Measurements from ENCODE around the gene ZDHHC18. TPM values are rescaled to one million over a fixed set of nuclear protein-coding genes. Genes with fewer than 3 reads are reported as not detected.

The ZDHHC18 gene
- total RNA-seq, 4 donors from 2014 or later, result 21.4 to 40.3 (median 31.7) TPM

DNA sequence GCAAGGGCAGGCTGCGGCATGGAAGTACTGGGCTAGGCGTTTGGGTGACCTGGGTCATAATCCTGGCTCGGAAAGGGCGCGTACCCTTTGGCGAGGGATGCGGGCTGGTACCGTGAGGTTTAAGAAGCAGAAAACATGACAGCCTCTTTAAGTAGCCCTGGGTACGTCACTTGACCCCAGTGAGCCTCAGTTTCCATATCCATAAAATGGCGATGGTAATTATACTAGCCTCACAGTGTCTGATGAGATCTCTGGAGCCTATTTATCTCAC, 38.0 kb upstream of the ZDHHC18 start:
- TF ChIP-seq, protein P1, sequence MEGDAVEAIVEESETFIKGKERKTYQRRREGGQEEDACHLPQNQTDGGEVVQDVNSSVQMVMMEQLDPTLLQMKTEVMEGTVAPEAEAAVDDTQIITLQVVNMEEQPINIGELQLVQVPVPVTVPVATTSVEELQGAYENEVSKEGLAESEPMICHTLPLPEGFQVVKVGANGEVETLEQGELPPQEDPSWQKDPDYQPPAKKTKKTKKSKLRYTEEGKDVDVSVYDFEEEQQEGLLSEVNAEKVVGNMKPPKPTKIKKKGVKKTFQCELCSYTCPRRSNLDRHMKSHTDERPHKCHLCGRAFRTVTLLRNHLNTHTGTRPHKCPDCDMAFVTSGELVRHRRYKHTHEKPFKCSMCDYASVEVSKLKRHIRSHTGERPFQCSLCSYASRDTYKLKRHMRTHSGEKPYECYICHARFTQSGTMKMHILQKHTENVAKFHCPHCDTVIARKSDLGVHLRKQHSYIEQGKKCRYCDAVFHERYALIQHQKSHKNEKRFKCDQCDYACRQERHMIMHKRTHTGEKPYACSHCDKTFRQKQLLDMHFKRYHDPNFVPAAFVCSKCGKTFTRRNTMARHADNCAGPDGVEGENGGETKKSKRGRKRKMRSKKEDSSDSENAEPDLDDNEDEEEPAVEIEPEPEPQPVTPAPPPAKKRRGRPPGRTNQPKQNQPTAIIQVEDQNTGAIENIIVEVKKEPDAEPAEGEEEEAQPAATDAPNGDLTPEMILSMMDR (IDR thresholded peaks at IDR 0.05; ENCODE audit: low read depth), result no peak

GRCh38 chr1:26788836-26789611, 37.5 kb upstream of the ZDHHC18 start:
- TF ChIP-seq, protein P1 (IDR thresholded peaks at IDR 0.05; ENCODE audit: low read depth), result no peak

- TF ChIP-seq, protein P1 (IDR thresholded peaks at IDR 0.05; ENCODE audit: low read depth), result no peak
Measured at GRCh38 chr1:26789612-26789865, 36.9 kb upstream of the ZDHHC18 start.

DNA sequence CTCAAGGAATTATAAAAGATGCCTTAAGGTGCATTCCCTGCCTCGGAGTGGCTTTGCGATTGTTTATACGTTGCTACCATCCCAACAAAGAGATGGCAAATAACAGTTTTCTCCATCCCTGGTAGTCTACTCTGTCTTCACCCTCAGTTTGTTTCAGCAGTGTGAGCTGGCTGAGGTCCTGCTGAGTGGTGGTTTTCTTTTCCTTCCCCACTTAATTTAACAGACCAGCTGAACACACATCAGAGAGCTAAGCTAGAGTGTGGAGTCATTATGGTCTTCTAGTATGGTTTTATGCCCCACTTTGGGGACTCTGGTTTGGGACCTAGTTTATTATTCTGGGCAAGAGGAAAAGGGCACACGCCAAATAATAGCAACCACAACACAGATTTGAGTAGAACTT, 36.6 kb upstream of the ZDHHC18 start:
- TF ChIP-seq, protein P1 (IDR thresholded peaks at IDR 0.05; ENCODE audit: low read depth), result no peak

GRCh38 chr1:26790551-26790953, 35.9 kb upstream of the ZDHHC18 start:
- TF ChIP-seq, protein P1 (IDR thresholded peaks at IDR 0.05; ENCODE audit: low read depth), result no peak

DNA sequence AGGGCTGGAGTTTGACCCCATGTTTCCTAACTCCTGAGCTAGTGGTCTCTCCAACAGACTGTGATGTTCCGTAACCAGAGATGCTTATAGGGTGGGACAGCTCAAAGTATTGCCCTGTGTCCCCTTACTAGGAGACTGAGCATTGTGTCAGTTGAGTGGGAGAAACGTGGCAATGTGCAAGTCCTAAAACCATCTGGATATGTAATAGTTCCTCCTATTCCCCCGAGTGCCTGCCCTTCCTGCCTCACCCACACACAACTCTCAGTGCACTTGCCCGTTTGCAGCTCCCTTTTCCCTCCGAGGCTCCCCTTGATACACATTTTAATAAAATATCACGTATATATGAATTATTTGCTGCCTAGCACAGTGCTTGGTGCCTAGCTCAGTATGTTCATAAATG, 35.3 kb upstream of the ZDHHC18 start:
- TF ChIP-seq, protein P1 (IDR thresholded peaks at IDR 0.05; ENCODE audit: low read depth), result no peak

GRCh38 chr1:26791626-26792025, 34.9 kb upstream of the ZDHHC18 start:
- TF ChIP-seq, protein P1 (IDR thresholded peaks at IDR 0.05; ENCODE audit: low read depth), result no peak

Data from subcutaneous adipose tissue (tissue), 4 donors.